Activated CD4-positive, alpha-beta memory T cell treated with anti-CD3 and anti-CD28 coated beads for 36 hours (primary cell): ENCODE results near the gene LYST. TPM values are rescaled to one million over a fixed set of nuclear protein-coding genes. Genes with fewer than 3 reads are reported as not detected.

Experiments used
- CTCF ChIA-PET: fragments of 350-600 bp; sonication (Branson Sonifier 250); formaldehyde crosslinking; loops from one replicate; lab custom pipeline; 2021; ENCODE audit warnings: antibody characterized with exemption, inconsistent platforms; lab: Charles Lee
- POLR2A ChIA-PET: fragments of 350-600 bp; sonication (Branson Sonifier 250); formaldehyde crosslinking; loops from one replicate; lab custom pipeline; 2021; ENCODE audit warnings: antibody characterized with exemption; lab: Charles Lee
- DNase-seq: peaks from one replicate; pipeline ENCODE4 v3.0.0-alpha.2; 2020
- H3K27ac Mint-ChIP-seq: one replicate; pipeline ENCODE4 v1.8.0; 2021; ENCODE audit warnings: mixed read lengths
- H3K27me3 Mint-ChIP-seq: one replicate; pipeline ENCODE4 v1.8.0; 2021; ENCODE audit warnings: mixed read lengths
- H3K36me3 Mint-ChIP-seq: one replicate; pipeline ENCODE4 v1.8.0; 2021; ENCODE audit warnings: mixed read lengths
- H3K4me1 Mint-ChIP-seq: one replicate; pipeline ENCODE4 v1.8.0; 2021; ENCODE audit warnings: low read depth, mixed read lengths
- H3K4me3 Mint-ChIP-seq: one replicate; pipeline ENCODE4 v1.8.0; 2021; ENCODE audit warnings: mild to moderate bottlenecking, mixed read lengths
- H3K9me3 Mint-ChIP-seq: one replicate; pipeline ENCODE4 v1.8.0; 2021; ENCODE audit warnings: mixed read lengths
- intact Hi-C: fragments of 100-400 bp; cut with micrococcal nuclease; formaldehyde crosslinking; loops from one replicate; pipeline ENCODE4 v1.15.1; 2023
- total RNA-seq, 2 experiments: library from RNA; stranded (reverse); gene quantifications; one replicate each; pipeline ENCODE4 v1.2.3, GENCODE V29; 2021

Gene LYST
- total RNA-seq, 2 experiments from 2014 or later: 26.5 to 28.0 TPM

- CTCF ChIA-PET: no interaction called here
- H3K27me3 Mint-ChIP-seq: no peaks in the 10 kb centered on the region
- DNase-seq: no peak
- no peaks in the 10 kb centered on the region for H3K4me1 Mint-ChIP-seq
- POLR2A ChIA-PET: no interaction called here
- intact Hi-C loops: no loop called here
- no peak overlapping the region for H3K27ac Mint-ChIP-seq
- H3K9me3 Mint-ChIP-seq: no peaks in the 10 kb centered on the region
- peaks cover 20% of the 10 kb centered on the region for H3K36me3 Mint-ChIP-seq
- no peak overlapping the region for H3K4me3 Mint-ChIP-seq
Measured at GRCh38 chr1:235749755-235750300, 116.9 kb downstream of the LYST start.

DNA sequence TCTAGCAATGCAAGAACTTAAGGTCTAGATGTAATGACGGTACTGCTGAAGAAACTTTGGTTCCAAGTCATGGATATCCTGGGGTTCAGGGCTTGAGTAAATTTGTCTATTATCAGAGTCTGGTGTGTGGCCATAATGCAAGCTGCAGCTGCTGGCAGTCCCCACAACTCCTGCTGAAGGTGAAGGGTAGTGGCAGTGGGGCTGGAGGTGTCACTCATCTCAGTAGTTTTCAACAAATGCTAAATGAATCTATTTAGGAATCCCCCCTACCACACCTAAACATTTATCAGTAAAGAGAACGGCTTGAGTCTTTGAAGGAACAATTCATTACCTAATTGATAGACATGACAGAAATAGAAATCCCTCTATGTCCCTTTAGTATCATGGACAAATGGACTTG is 118.0 kb downstream of the LYST start:
- Mint-ChIP-seq H3K27ac (no peak overlapping the region), H3K36me3 (peaks cover 25% of the 10 kb centered on the region), H3K9me3 (no peaks in the 10 kb centered on the region)

DNA sequence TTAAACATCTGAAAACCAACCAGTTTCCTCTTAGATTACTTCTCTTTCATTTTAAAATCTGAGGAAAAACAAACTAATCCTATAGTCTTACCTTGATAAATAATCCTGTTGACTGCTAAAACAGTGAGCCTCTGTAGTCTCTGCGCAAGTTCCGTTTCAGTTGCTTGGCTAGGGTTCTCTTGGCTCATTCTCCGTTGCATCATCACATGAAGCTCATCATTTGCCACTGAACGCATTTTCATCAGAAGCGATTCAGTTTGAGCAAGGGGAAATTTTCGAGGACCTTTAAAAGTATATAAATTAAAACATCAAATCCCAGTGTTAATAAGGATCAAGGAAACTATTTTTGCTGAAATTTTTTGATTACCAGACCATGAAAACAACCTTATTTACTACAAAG is 120.5 kb downstream of the LYST start:
- CTCF ChIA-PET: no interaction called here
- Mint-ChIP-seq H3K27me3 (no peaks in the 10 kb centered on the region), H3K4me1 (no peaks in the 10 kb centered on the region), H3K27ac (no peak overlapping the region), H3K9me3 (no peaks in the 10 kb centered on the region), H3K4me3 (no peak overlapping the region), H3K36me3 (peaks cover 37% of the 10 kb centered on the region)
- POLR2A ChIA-PET: no interaction called here
- DNase-seq: no peak
- intact Hi-C loops: no loop called here

More for the DNA sequence above, 118.0 kb downstream of the LYST start:
- ChIA-PET POLR2A (no interaction called here), CTCF (no interaction called here)
- Mint-ChIP-seq H3K27me3 (no peaks in the 10 kb centered on the region), H3K4me1 (no peaks in the 10 kb centered on the region), H3K4me3 (no peak overlapping the region)
- DNase-seq: no peak
- intact Hi-C loops: no loop called here

DNA sequence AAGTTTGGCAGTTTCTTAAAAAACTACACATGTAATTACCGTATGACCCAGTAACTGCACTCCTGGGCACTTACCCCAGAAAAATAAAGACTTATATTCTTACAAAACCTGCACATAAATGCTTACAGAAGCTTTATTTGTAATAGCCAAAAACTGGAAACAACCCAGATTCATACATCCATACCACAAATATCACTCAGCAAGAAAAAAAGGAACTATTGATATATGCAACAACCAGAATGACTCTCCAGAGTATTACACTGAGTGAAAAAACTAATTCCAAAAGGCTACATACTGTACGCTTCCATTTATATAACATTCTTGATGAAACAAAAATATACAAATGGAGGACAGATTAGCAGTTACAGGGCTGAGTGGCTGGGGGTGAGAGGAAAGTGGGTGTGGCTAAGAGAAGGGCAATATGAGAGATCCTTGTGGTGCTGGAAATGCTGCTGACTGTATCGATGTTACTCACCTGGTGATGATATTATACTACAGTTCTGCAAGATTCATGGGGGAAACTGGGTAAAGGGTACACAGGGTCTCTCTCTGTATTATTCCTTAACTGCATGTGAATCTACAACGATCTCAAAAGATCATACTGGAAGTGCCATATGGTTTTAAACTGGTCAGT is 121.1 kb downstream of the LYST start:
- H3K27me3 Mint-ChIP-seq: no peaks in the 10 kb centered on the region
- H3K9me3 Mint-ChIP-seq: no peaks in the 10 kb centered on the region
- H3K36me3 Mint-ChIP-seq: peaks cover 33% of the 10 kb centered on the region
- DNase-seq: no peak
- no peak overlapping the region for H3K4me3 Mint-ChIP-seq
- no peak overlapping the region for H3K27ac Mint-ChIP-seq
- intact Hi-C loops: no loop called here
- POLR2A ChIA-PET: no interaction called here
- no peaks in the 10 kb centered on the region for H3K4me1 Mint-ChIP-seq
- CTCF ChIA-PET: interaction anchor here (1.5 kb wide), 1 partner anchor 226 kb away, joined by 7 read pairs; no protein-coding TSS in a partner anchor

DNA sequence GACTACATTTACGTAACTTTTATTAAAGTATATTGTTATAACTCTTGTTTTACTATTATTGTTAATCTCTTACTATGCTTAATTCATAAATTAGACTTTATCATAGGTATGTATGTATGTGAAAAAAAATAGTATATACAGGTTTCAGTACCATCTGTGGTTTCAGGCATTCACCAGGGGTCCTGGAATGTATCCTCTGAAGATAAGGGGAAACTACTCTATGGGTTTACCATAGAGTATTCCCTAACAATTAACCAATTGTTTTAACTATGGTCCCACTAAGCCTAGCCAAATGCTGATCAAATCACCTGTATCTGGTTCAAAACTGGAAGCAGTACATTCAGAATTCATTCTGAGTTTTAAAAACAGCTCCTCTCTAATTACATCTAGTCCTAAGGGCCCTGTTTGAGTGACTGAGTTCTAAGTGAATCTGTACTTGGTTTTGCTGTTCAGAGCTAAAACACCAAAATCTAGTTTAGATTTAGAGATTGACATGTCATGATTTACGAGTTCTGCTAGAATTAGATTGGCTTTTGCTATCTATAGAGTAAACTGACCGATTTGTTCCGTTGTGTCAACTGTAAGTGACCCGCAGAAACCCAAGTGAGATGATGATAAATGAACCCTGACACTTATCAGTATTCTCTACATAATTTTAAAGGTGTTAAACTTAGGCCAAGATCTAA is 123.6 kb downstream of the LYST start:
- Mint-ChIP-seq H3K4me1 (no peaks in the 10 kb centered on the region), H3K4me3 (no peak overlapping the region), H3K27ac (no peak overlapping the region), H3K27me3 (no peaks in the 10 kb centered on the region), H3K9me3 (no peaks in the 10 kb centered on the region), H3K36me3 (peaks cover 46% of the 10 kb centered on the region)
- intact Hi-C loops: no loop called here
- CTCF ChIA-PET: no interaction called here
- no peak for DNase-seq
- POLR2A ChIA-PET: no interaction called here

DNA sequence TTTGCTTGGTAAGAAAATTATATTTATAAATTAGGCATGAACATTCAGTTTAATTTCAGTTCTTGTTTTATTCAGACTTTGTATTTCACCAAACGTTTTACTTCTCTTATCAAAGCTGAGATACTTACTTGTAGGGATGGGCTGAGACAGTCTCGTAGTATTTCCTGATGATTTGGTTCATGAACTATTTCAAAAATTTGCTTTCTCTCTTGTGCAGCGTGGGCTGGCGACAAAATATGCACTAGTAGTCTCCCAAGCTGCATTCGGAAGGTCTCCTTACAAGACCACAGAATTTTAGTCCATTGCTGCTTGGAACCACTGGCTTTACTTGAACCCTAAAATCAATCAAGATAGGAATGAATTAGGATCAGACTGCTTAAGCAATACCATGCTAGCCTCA is 125.4 kb downstream of the LYST start:
- Mint-ChIP-seq H3K27ac (no peak overlapping the region), H3K36me3 (peaks cover 47% of the 10 kb centered on the region), H3K9me3 (no peaks in the 10 kb centered on the region), H3K27me3 (no peaks in the 10 kb centered on the region), H3K4me3 (no peak overlapping the region), H3K4me1 (peaks cover 2% of the 10 kb centered on the region)
- no peak for DNase-seq
- intact Hi-C loops: no loop called here
- CTCF ChIA-PET: no interaction called here
- POLR2A ChIA-PET: no interaction called here

- peaks cover 5% of the 10 kb centered on the region for H3K4me1 Mint-ChIP-seq
- no peak overlapping the region for H3K4me3 Mint-ChIP-seq
- intact Hi-C loops: no loop called here
- CTCF ChIA-PET: interaction anchor here (0.6 to 0.7 kb wide), 3 partner anchors 24 to 180 kb away, joined by 3 to 5 read pairs (median 4); no protein-coding TSS in a partner anchor
- H3K36me3 Mint-ChIP-seq: peaks cover 36% of the 10 kb centered on the region
- no peak overlapping the region for H3K27ac Mint-ChIP-seq
- no peak for DNase-seq
- H3K9me3 Mint-ChIP-seq: no peaks in the 10 kb centered on the region
- POLR2A ChIA-PET: no interaction called here
- H3K27me3 Mint-ChIP-seq: no peaks in the 10 kb centered on the region
Measured at GRCh38 chr1:235739631-235740030, 127.1 kb downstream of the LYST start.

DNA sequence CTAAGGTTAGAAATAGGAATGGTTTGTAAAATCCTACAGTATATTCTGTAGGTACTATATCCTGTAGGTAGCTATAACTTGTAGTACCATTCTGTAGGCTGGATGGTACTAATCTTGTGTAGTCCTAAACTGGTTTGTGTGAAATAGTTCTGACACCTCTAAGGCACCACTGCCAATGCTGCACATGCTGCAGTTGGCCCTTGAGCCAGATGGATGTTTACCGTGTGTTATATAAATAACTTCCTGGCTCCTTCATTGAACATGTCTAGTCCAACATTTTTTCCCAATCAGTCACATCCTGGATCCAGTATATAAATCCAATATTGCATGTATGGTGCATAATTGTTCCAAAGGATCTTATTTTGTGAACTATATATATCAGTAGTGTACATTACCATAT is 127.6 kb downstream of the LYST start:
- peaks cover 31% of the 10 kb centered on the region for H3K36me3 Mint-ChIP-seq
- POLR2A ChIA-PET: no interaction called here
- CTCF ChIA-PET: interaction anchor here (0.6 to 0.7 kb wide), 3 partner anchors 24 to 179 kb away, joined by 3 to 5 read pairs (median 4); no protein-coding TSS in a partner anchor
- no peak for DNase-seq
- no peaks in the 10 kb centered on the region for H3K9me3 Mint-ChIP-seq
- intact Hi-C loops: no loop called here
- H3K4me3 Mint-ChIP-seq: no peak overlapping the region
- peaks cover 5% of the 10 kb centered on the region for H3K4me1 Mint-ChIP-seq
- no peaks in the 10 kb centered on the region for H3K27me3 Mint-ChIP-seq
- no peak overlapping the region for H3K27ac Mint-ChIP-seq

DNA sequence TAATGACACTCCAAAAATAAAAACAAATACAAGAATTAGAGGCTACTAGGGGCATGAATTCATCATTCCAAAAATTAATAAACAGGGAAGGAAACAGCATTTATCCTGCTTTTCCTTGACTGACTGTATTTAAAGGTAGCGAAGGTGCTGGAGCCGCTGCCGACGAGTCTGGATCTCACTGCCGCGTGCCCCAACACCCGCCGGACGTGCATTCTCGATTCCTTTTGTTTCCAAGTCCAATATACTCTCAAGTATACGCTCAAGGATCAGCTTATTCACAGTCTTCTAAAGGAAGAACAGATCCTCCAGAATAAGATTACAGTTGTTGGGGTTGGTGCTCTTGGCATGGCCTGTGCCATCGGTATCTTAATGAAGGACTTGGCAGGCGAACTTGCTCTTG is 129.0 kb downstream of the LYST start:
- DNase-seq: no peak
- Mint-ChIP-seq H3K9me3 (no peaks in the 10 kb centered on the region), H3K27me3 (no peaks in the 10 kb centered on the region), H3K36me3 (peaks cover 28% of the 10 kb centered on the region), H3K27ac (no peak overlapping the region), H3K4me1 (peaks cover 5% of the 10 kb centered on the region), H3K4me3 (no peak overlapping the region)
- intact Hi-C loops: no loop called here
- CTCF ChIA-PET: interaction anchor here (1.1 kb wide), 1 partner anchor 45 kb away, joined by 6 read pairs; no protein-coding TSS in a partner anchor
- POLR2A ChIA-PET: no interaction called here

- ChIA-PET POLR2A (no interaction called here), CTCF (no interaction called here)
- no peak for DNase-seq
- peaks cover 5% of the 10 kb centered on the region for H3K4me1 Mint-ChIP-seq
- intact Hi-C loops: no loop called here
- no peaks in the 10 kb centered on the region for H3K27me3 Mint-ChIP-seq
- peaks cover 19% of the 10 kb centered on the region for H3K36me3 Mint-ChIP-seq
- no peak overlapping the region for H3K27ac Mint-ChIP-seq
- no peak overlapping the region for H3K4me3 Mint-ChIP-seq
- no peaks in the 10 kb centered on the region for H3K9me3 Mint-ChIP-seq
Measured at GRCh38 chr1:235736263-235736662, 130.4 kb downstream of the LYST start.

GRCh38 chr1:235735621-235736020 is 131.1 kb downstream of the LYST start:
- Mint-ChIP-seq H3K4me3 (no peak overlapping the region), H3K27me3 (no peaks in the 10 kb centered on the region), H3K9me3 (no peaks in the 10 kb centered on the region), H3K27ac (no peak overlapping the region), H3K4me1 (peaks cover 5% of the 10 kb centered on the region), H3K36me3 (peaks cover 18% of the 10 kb centered on the region)
- DNase-seq: no peak
- CTCF ChIA-PET: interaction anchor here (0.9 to 1.0 kb wide), 3 partner anchors 48 to 237 kb away, joined by 3 read pairs; no protein-coding TSS in a partner anchor
- POLR2A ChIA-PET: no interaction called here
- intact Hi-C loops: no loop called here

DNA sequence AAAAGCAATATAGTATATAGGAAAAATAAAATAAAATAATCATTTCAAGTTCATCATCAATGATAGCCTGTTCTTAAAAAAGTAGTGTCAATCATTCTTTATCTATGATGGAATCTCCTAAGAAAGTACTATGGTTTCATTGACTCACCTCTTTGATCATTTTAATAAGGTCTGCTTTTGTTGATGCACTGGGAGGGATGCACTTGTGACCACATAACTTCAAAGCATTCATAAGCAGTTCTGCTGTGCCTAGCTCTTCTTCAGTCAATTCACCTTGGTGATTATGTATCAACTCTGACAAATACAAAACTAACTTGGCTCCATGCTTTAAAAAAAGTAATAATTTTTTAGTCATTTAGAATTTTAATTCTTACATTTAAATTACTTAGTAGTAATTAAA is 132.4 kb downstream of the LYST start:
- intact Hi-C loops: loop anchor here (1.0 kb wide), 1 partner anchor 238 kb away; no protein-coding TSS in a partner anchor
- Mint-ChIP-seq H3K9me3 (no peaks in the 10 kb centered on the region), H3K4me1 (peaks cover 5% of the 10 kb centered on the region), H3K36me3 (peaks cover 13% of the 10 kb centered on the region), H3K4me3 (no peak overlapping the region), H3K27ac (no peak overlapping the region), H3K27me3 (no peaks in the 10 kb centered on the region)
- ChIA-PET POLR2A (interaction anchor here (0.5 kb wide), 1 partner anchor 575 kb away, joined by 3 read pairs; no protein-coding TSS in a partner anchor), CTCF (no interaction called here)
- DNase-seq: no peak
